ENCODE measurements around the gene NT5C.
"Not testable (repeated sequence)": the region's sequence is repeated elsewhere in the genome, so short reads cannot be mapped to it uniquely, and the experiment has no call there.

Gene NT5C

DNA sequence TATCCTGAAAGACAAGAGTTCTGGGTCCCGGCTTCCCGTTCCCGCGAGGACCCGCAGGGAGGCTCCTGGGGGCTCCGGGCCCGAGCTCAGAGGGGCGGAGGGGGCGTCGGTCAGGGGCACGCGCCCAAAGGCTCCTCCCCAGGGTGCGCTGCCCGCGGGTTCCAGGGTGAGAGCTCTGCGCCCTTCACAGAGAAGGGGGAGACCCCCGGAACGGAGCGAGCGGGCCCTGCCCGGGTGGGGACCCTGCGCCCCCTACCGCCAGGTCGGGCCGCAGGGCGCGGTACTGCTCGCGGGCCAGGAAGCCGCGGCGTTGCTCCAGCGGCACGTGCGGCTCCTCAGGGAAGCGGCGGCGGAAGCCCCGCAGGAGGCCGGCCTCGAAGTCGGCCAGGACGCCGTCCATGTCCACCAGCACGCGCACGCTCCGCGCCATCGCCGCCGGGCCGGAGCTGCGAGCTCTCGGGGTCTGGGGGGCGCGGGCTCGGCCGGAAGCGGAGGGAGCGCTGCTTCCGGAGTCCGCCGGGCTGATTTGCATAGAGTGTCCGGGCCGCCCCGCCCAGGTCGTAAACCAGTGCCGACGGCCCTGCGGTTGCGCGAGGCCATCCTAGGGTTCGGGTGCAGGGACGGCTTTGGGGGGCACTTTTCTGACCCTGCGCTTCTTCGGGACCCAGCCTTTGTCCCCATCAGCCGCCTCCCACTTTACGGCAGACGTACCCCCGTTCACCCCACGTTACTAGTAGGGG is at the start of gene NT5C:
NT5C (minus strand) TSS at position 465 of the 740 bp plus-strand sequence; CDS start at position 430, 35 bp downstream.
- no peak for FAIRE-seq

DNA sequence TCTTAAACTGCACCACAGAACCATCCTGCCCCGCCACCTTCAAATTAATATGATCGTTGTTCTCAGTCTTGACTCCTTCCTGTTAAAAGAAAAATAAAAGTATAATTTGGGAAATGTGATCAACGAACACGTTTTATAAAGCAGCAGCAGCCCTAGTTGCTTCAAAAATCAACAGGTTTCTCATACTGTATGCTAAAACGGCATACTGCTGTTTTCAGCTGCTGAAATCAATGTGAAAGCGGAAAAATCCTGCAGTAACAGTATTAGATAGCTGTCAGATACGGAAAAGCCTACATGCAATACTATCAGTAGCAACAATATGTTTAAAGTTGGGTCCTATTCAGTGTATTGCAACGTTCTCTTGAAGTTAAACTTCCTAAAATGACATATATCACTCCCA is 49.6 kb upstream of the NT5C start:
- no peak for FAIRE-seq

DNA sequence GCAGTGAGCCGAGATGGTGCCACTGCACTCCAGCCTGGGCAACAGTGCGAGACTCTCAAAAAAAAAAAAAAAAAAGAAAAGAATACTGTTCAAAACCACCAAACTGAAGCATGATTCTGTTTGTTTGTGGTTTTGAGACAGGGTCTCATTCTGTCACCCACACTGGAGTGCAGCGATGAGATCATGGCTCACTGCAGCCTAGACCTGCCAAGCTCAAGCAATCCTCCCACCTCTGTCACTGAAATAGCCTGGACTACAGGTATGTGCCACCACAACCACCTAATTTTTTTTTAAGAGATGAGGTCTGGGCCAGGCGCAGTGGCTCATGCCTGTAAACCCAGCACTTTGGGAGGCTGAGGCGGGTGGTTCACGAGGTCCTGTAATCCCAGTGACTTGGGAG is 46.9 kb upstream of the NT5C start:
- FAIRE-seq: no peak

DNA sequence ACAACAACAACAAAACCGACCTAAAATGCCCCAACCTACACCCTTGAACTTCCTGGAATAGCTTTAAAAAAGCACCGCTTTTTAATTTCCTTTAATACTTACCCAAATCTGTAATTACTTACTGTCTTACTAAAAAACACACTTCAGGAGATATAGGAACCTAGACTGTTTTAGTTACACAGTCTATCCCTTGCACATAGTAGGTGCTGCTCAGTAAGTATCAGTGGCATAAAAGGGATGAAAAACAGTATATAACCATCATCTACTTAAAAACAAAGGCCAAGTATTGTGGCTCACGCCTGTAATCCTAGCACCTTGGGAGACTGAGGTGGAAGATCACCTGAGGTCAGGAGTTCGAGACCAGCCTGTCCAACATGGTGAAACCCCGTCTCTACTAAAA is 45.1 kb upstream of the NT5C start:
- FAIRE-seq: no peak

DNA sequence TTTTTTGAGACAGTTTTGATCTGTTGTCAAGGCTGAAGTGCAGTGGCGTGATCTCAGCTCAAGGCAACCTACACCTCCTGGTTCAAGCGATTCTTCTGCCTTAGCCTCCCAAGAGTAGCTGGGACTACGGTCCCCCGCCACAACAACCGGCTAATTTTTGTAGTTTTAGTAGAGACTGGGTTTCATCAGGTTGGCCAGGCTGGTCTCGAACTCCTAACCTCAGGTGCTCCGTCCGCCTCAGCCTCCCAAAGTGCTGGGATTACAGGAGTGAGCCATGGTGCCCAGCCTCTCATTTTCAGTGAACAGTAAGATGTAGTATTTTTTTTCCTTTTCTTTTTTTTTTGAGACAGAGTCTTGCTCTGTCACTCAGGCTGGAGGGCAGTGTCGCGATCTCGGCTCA is 43.5 kb upstream of the NT5C start:
- FAIRE-seq: no peak

DNA sequence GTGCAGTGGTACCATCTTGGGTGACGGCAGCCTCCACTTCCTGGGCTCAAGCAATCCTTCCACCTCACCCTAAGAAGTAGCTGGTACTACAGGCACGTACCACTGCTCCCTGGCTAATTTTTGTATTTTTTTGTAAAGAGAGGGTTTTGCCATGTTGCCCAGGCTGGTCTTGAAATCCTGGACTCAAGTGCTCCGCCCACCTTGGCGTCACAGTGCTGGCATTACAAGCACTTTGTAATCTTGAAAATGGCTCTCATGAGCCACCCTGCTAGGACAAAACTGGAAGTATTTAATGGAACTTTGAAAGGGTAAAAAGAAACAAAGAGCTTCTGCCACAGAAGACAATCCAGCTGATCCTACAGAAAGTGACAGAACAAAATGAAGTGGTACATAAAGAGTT is 42.0 kb upstream of the NT5C start:
- FAIRE-seq: no peak

DNA sequence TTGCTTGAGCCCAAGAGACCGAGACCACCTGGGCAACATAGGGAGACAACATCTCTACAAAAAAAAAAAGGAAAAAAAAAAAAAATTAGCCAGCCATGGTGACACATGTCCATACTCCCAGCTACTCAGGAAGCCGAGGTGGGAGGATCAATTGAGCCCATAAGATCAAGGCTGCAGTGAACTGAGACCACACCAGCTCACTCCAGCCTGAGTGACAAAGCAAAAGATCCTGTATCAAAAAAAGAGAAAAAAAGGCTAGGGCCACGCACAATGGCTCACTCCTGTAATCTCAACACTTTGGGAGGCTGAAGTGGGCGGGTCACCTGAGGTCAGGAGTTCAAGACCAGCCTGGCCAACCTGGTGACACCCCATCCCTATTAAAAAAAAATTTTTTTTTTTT is 37.5 kb upstream of the NT5C start:
- FAIRE-seq: no peak

DNA sequence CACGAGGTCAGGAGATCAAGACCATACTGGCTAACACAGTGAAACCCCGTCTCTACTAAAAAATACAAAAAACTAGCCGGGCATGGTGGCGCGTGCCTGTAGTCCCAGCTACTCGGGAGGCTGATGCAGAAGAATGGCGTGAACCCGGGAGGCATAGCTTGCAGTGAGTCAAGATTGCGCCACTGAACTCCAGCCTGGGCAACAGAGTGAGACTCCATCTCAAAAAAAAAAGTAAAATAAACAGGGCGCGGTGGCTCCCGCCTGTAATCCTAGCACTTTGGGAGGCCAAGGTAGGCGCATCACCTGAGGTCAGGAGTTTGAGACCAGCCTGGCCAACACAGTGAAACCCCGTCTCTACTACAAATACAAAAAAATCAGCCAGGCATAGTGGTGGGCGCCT is 33.1 kb upstream of the NT5C start:
- FAIRE-seq: not testable (repeated sequence)

DNA sequence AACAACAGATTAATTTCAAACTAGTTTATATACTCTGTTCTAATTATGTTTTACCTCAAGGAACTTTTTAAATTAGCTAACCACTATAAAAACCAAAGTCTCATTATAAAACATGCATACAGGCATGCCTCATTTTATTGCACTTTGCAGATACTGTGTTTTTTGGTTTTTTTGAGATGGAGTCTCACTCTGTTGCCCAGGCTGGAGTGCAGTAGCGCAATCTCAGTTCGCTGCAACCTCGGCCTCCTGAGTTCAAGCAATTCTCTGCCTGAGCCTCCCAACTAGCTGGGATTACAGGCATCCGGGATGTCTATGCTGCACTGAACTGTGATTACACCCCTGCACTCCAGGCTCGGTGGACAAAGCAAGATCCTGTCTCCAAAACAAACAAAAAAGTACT is 31.5 kb upstream of the NT5C start:
- no peak for FAIRE-seq

DNA sequence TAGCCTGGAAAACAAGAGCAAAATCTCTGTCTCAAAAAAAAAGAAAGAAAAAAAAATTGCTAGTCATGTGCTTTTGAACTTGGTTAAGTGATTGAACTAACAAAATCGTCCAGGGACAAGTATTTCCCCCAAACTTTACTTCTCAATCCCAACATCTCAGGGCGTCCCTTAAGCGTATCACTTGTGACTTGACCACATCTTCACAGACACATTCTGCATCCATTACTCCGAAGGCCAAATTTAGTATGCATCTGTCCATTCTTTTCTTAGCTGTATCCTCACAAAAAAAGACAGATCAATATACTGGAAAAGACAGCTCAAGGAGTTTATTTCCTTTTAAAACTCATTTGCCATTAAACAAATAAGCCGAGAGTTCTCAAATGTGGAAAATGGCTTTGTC is 28.7 kb upstream of the NT5C start:
- no peak for FAIRE-seq

DNA sequence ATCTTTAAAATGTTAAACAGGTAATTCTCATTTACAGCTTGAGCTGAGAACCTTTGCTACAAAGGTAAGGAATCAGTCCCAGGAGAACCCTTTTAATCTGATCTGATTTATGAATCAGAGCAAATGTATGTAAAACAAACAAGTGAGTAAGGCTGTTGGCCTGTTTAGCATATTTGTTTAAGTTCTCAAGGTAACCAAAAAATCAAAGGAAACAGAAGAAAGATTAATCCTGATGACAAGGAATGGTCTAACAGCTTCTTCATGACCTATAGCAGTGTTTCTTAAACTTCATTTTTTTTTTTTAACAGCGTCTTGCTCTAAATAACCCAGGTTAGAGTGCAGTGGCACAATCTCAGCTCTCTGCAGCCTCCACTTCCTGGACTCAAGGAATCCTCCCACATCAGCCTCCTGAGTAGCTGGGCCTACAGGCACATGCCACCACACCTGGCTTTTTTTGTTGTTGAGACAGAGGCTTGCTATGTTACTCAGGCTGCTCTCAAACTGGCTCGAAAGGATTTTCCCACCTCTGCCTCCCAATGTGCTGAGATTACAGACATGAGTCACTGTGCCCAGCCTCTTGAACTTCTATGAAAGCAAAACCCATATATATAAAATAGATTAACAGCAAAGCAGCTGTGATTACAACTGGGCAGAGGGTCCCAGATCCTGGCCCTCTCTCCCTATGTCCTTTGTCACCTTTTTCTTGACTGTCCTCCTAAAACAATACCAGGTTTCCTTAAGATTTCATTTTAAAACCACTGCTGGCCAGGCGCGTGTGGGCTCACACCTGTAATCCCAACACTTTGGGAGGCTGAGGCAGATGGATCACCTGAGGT is 27.9 kb upstream of the NT5C start:
- FAIRE-seq: no peak

DNA sequence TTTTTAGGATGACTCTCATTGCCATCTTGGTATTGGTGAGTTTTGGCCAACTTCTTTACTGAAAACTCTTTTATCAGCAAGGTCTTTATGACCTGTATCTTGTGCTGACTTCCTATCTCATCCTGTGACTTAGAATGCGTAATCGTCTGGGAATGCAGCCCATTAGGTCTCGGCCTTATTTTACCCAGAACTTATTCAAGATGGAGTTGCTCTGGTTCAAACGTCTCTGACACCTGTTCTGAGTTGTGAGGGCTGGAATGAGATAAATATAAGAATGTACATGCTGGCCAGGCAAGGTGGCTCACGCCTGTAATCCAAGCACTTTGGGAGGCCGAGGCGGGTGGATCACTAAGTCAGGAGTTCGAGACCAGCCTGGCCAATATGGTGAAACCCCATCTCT is 26.9 kb upstream of the NT5C start:
- FAIRE-seq: not testable (repeated sequence)

DNA sequence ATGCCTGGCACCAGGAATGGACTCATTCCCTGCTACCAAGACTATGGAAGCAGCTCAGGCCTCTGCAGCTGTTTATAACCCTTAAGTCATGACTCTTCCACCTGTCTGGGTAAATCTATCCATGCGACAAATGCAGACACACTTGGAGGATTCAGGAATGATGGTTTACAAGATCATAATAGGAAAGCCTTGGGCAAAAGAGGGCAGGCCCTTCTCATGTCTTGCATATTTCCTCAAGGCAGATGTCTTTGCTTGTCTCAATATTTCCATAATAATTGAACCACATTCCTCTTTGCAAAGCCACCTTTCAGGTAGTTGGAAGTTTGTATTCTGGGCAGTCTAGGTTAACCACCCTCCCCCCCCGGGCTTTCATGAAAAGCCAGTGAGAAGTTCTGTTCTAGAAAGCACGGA is 23.7 kb upstream of the NT5C start:
- no peak for FAIRE-seq

DNA sequence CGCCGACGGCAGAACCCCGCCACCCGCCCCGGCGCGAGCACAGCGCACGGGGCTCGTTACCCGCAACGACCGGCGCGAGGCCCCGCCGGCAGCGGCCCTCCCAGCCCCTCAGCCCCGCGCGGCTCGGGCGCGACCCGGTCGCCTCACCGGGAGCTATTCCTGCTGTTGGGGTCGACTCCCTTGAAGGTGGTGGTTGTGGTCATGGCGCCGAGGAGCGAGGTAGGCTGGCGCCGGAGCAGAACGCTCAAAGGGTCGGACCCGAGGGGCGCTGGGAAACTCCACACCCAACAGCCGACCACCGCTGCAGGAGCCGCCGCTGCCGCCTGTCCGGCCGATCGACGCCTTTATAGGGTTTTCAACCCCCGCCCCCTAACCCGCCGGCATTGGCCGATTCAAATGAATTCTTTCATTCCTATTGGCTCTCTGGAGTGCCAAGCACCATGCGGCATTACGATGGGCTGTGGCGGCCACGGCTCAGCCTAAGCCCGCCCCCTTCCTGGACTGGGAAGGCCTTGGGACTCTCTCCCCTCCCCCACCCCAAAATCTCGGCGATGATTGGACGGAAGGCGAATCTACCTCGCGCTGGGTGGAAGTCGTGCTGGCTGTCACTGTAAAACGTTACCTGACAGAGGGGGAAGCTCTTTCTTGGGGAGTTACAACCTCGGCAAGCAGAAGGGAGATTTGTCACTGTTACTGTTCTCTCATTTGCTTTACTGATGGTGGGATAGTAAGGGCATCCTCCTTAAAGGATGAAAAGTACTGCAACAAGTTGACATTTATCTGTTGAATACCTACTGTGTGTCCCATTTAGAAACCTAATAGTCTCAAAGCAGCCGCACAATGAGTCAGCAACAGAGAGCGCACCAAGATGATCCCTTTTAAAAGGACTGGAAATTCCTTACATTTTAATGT is 22.9 kb upstream of the NT5C start, which contains the start of gene JPT1:
JPT1 (minus strand) TSS at position 318 of the 912 bp plus-strand sequence; CDS start at position 203, 115 bp downstream.
- peak; percentile 97 for FAIRE-seq

DNA sequence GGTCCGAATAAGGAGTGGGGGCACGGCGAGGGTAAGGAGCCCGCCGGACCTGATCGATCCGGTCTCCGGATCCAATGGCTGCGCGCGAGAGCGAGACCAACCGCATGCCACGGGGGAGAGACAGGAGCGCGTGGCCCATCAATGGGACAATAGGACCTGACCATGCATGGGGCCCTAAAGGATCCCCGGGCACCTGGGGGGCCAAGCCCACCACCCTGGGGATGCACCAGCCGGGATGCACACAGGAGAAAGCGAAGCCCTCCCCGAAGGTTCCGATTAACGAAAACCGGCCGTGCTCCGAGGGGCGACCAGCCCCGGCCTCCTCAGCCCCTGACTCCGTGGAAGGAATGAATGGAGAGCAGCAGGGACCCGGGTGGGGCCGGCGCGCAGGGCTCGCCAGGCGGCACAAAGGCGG is 22.2 kb upstream of the NT5C start:
- no peak for FAIRE-seq

DNA sequence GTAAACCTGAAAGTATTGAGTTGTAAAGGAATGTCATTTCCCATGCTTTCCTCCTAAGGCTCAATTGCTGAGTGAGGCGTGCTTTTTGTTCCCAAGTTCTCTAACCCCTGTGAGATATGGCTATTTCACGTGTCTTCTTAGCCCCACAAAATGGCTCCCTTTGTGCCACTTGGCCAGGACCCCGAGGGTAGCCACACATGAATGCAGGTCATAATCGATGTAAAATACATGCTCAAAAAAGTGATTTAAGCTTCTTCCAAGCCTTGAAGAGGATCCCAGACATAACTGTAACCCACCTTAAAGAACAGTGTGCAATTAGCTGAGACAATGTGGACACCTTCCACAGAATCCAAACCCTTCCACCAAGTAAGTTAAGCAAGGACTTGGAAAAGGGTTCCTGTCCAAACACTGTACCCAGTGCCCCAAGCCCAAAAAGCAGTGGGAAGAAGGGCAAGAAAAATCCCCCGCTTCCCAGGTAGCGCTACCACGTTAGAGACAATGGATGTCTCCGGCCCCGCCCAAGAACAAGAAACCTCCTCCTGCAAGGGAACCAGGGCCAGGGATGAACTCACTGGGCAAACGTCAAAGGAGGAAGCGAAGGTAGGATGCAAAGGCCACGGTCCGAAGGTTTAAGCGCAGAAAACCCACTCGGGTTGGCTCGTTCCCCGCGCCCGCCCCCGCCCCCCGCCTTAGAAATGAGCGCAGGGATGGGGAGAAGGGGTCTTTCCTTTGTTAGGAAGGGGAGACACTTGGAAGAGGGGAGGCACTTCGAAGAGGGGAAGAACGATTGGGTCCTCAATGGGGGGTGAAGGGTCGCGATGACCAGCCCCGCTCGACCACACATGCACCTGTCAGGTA is 21.6 kb upstream of the NT5C start:
- no peak for FAIRE-seq

DNA sequence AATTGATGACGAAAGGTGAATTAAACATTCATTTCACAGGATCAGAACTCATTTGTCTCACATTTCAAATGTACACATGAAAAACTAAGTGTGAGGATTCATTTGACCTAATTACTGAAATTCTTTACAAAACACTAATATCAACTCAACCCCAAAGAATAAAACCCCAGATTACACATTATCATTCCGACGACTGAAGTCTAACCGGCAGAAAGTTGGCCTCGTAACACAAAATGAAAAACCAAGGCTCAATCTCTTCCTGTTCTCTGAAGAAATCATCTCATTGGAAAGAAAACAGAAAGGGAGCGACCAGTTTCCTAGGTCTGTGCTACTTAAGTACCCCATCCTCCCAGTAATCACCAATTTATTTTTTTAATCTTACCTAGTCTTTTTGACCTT is 21.0 kb upstream of the NT5C start:
- no peak for FAIRE-seq

DNA sequence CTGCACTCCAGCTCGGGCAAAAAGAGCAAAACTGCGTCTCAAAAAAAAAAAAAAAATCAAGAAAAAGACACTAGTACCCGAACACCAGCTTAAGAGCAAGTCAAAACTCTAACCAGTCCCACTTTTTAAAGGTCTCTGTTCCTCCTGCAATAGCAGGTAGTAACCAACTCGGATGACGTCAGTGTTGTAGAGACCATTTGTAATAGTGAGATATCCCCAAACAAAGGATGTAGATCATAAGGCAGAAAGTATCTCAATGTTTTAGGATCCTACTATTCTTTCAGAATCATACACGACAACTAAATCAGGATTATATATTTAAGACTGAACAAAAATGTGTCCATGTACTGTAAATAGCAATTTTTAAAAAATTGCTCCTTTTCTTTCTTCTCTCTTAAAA is 20.4 kb upstream of the NT5C start:
- no peak for FAIRE-seq

DNA sequence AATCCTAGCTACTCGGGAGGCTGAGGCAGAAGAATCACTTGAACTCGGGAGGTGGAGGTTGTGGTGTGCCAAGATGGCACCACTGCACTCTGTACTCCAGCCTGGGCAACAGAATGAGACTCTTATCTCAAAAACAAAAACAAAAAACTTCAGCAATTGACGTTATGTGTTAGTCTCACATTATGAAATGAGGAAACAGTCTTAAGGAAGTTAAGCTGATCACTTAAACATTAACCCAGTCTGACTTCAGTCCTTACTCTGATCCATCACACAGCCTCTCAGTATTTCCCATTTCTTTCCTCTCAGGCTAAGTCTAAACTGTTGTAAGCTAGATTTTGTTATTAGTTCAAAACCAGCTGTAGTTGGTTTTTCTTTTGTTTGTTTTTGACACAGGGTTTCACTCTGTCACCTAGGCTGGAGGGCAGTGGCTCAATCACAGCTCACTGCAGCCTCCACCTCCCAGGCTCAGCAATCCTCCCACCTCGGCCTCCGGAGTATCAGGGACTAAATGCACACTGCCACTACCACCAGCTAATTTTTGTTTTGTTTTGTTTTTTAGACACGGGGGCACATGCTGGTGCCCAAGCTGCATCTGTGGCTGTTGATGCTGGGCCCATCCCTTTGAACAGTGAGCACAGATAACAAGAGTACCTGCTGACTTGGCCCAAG is 16.5 kb upstream of the NT5C start:
- no peak for FAIRE-seq

DNA sequence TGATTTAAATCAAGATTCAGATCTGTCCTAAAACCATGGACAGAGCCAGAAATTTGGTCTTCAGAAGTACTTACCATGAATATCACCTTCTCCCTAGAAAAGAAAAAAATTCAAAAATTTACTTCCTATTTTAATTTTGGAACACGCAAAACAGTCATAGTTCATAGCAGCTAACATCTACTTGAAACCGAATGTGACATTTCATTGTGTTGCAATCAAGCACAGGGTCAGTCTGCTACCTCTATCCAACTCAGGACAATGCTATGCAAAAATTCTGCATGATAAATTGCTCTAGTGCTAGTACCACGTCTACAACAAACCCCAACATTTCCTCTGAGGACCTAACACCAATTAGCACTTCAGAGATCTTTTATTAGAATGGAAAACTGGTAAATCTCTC is 15.1 kb upstream of the NT5C start:
- no peak for FAIRE-seq

DNA sequence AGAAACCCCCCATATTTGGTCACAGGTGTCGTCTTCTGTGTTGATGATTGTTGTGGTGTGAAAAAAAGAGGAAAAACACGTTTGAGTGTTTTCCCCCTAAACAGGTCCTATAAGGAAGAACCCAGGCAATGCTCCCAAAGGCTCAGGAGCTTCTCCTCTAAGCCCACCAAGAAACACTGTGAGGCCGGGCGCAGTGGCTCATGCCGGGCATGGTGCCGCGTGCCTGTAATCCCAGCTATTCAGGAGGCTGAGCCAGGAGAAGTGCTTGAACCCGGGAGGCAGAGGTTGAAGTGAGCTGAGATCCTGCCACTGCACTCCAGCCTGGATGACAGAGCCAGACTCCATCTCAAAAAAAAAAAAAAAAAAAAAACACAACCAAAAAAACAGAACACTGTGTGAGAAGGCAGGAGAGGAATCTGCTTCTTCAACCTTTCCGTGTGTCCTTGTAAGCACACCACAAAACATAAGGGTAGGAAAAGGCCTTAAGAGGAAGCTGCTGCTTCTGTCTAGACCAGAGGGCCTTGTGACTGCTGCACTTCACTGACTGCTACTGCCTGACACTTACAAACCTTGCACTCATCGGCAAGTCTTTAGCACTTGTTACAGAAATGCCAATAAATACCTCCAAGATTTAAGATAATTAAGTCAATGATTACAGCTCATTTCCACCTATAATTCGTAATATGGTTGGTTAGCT is 13.4 kb upstream of the NT5C start:
- FAIRE-seq: no peak

Measured in G401.6 (cell line).